IMR-90 (cell line): Measurements from ENCODE around the gene TCP11. TPM values are rescaled to one million over a fixed set of nuclear protein-coding genes. Genes with fewer than 3 reads are reported as not detected.

Experiments
- ATAC-seq: fragments of 200-7000 bp; cut with Tn5 transposase; 2 replicates; pipeline ENCODE4 v1.9.1; 2020; ENCODE audit warnings: low read depth, mild to moderate bottlenecking, moderate library complexity
- BruUV-seq: library from RNA; stranded (reverse); fragments of 400-500 nt; replicated peaks from 2 replicates; lab custom pipeline; 2021; lab: Mats Ljungman, UMichigan
- CTCF ChIA-PET: fragments of 300-600 bp; formaldehyde crosslinking; extraction: SDS; loops from one replicate; lab custom pipeline; 2021; ENCODE audit warnings: antibody characterized with exemption; lab: Yijun Ruan, JAX
- POLR2A ChIA-PET: fragments of 300-600 bp; sonication (Branson Sonifier 250); formaldehyde crosslinking; loops from one replicate; lab custom pipeline; 2022; ENCODE audit warnings: antibody characterized with exemption; ENCODE audit not compliant: unreplicated experiment; lab: Charles Lee
- DNase-seq: peaks from one replicate; pipeline ENCODE4 v3.0.0; 2013
- H2AFZ ChIP-seq: replicated peaks from 2 replicates; pipeline ENCODE3; 2013; ENCODE audit warnings: low read length, mild to moderate bottlenecking; ENCODE audit not compliant: poor library complexity
- H2AK5ac ChIP-seq: 2 replicates; pipeline ENCODE4 v1.6.1; 2013; ENCODE audit warnings: low read depth, low read length, inconsistent platforms
- H2AK9ac ChIP-seq: replicated peaks from 2 replicates; pipeline ENCODE3; 2013; ENCODE audit warnings: mild to moderate bottlenecking, low read depth, low read length, moderate library complexity; ENCODE audit not compliant: poor library complexity
- H2BK120ac ChIP-seq: 2 replicates; pipeline ENCODE4 v1.6.1; 2013; ENCODE audit warnings: low read depth, low read length, inconsistent platforms
- H2BK15ac ChIP-seq: 3 replicates; pipeline ENCODE4 v1.6.1; 2013; ENCODE audit warnings: low read depth, low read length, inconsistent platforms
- H2BK20ac ChIP-seq: 2 replicates; pipeline ENCODE4 v1.6.1; 2013; ENCODE audit warnings: low read depth, mild to moderate bottlenecking, inconsistent platforms, low read length, moderate library complexity
- H2BK5ac ChIP-seq: 2 replicates; pipeline ENCODE4 v1.6.1; 2013; ENCODE audit warnings: mild to moderate bottlenecking, low read depth, low read length, inconsistent platforms; ENCODE audit not compliant: poor library complexity, severe bottlenecking
- H3K14ac ChIP-seq: replicated peaks from 2 replicates; pipeline ENCODE4 v1.6.1; 2013; ENCODE audit warnings: low read depth, low read length, inconsistent platforms
- H3K18ac ChIP-seq: 2 replicates; pipeline ENCODE4 v1.6.1; 2013; ENCODE audit warnings: low read depth, low read length, control low read depth
- H3K23ac ChIP-seq: 2 replicates; pipeline ENCODE4 v1.6.1; 2013; ENCODE audit warnings: low read depth, low read length, inconsistent platforms
- H3K27ac ChIP-seq: 2 replicates; pipeline ENCODE4 v1.5.1; 2013; ENCODE audit warnings: mild to moderate bottlenecking, control low read depth, low read length; ENCODE audit not compliant: insufficient read depth
- H3K27me3 ChIP-seq: 2 replicates; pipeline ENCODE4 v1.6.1; 2013; ENCODE audit warnings: low read length; ENCODE audit not compliant: control insufficient read depth, insufficient read depth
- H3K36me3 ChIP-seq: 2 replicates; pipeline ENCODE4 v1.6.1; 2013; ENCODE audit warnings: low read length, mixed read lengths; ENCODE audit not compliant: control insufficient read depth, insufficient read depth
- H3K4ac ChIP-seq: 2 replicates; pipeline ENCODE4 v1.6.1; 2013; ENCODE audit warnings: low read depth, low read length, inconsistent platforms
- H3K4me1 ChIP-seq: 2 replicates; pipeline ENCODE4 v1.6.1; 2013; ENCODE audit warnings: low read length, mixed read lengths; ENCODE audit not compliant: control insufficient read depth, insufficient read depth
- H3K4me2 ChIP-seq: 2 replicates; pipeline ENCODE4 v1.6.1; 2013; ENCODE audit warnings: low read depth, mild to moderate bottlenecking, control low read depth, low read length, moderate library complexity
- H3K4me3 ChIP-seq: 2 replicates; pipeline ENCODE4 v1.5.1; 2013; ENCODE audit warnings: low read depth, mild to moderate bottlenecking, control low read depth, low read length, moderate library complexity; ENCODE audit not compliant: insufficient read depth
- H3K56ac ChIP-seq: 2 replicates; pipeline ENCODE4 v1.6.1; 2013; ENCODE audit warnings: low read length, inconsistent platforms; ENCODE audit not compliant: insufficient read depth; ENCODE audit errors: extremely low read depth
- H3K79me1 ChIP-seq, 2 experiments: 2 replicates each; pipeline ENCODE4 v1.6.1; 2013; ENCODE audit warnings: low read length in 2 of 2, inconsistent platforms in 1 of 2, low read depth in 1 of 2
- H3K9ac ChIP-seq: 2 replicates; pipeline ENCODE4 v1.6.1; 2013; ENCODE audit warnings: low read depth, low read length, control low read depth
- H3K9me1 ChIP-seq: 2 replicates; pipeline ENCODE4 v1.6.1; 2013; ENCODE audit warnings: low read length, inconsistent platforms; ENCODE audit not compliant: insufficient read depth
- H3K9me3 ChIP-seq: 2 replicates; pipeline ENCODE4 v1.6.1; 2013; ENCODE audit warnings: low read length; ENCODE audit not compliant: control insufficient read depth, insufficient read depth
- H4K20me1 ChIP-seq: 2 replicates; pipeline ENCODE4 v1.6.1; 2013; ENCODE audit warnings: low read length, inconsistent platforms; ENCODE audit not compliant: insufficient read depth
- H4K5ac ChIP-seq: 2 replicates; pipeline ENCODE4 v1.6.1; 2013; ENCODE audit warnings: mild to moderate bottlenecking, low read depth, low read length, control low read depth
- H4K8ac ChIP-seq, 2 experiments: 2 replicates each; pipeline ENCODE4 v1.6.1; 2013; ENCODE audit warnings: low read depth in 2 of 2, low read length in 2 of 2, control low read depth in 1 of 2, inconsistent platforms in 1 of 2
- H4K91ac ChIP-seq: 2 replicates; pipeline ENCODE4 v1.6.1; 2013; ENCODE audit warnings: low read depth, low read length, inconsistent platforms; ENCODE audit not compliant: insufficient read depth
- CEBPB ChIP-seq: IDR thresholded peaks from 2 replicates; pipeline ENCODE4 v1.6.1; 2012; ENCODE audit warnings: low read depth, low read length, improper control_type of control experiment
- CHD1 ChIP-seq: IDR thresholded peaks from 2 replicates; pipeline ENCODE4 v1.6.1; 2012; ENCODE audit warnings: low read depth, low read length, improper control_type of control experiment
- FOS ChIP-seq: fragments of 150-350 bp; IDR thresholded peaks from 2 replicates; pipeline ENCODE4 v1.6.1; 2016; ENCODE audit warnings: low read depth, low read length
- MAZ ChIP-seq: IDR thresholded peaks from 2 replicates; pipeline ENCODE4 v1.6.1; 2012; ENCODE audit warnings: low read depth, mild to moderate bottlenecking, low read length, improper control_type of control experiment, moderate library complexity, borderline replicate concordance
- MXI1 ChIP-seq: IDR thresholded peaks from 2 replicates; pipeline ENCODE4 v1.6.1; 2012; ENCODE audit warnings: low read depth, mild to moderate bottlenecking, low read length, moderate library complexity, borderline replicate concordance
- POLR2A ChIP-seq: IDR thresholded peaks from 2 replicates; pipeline ENCODE4 v1.6.1; 2012; ENCODE audit warnings: mild to moderate bottlenecking, low read depth, low read length
- RAD21 ChIP-seq: IDR thresholded peaks from 2 replicates; pipeline ENCODE4 v1.6.1; 2012; ENCODE audit warnings: low read length, improper control_type of control experiment
- WGBS, 2 experiments: methylation state at CpG; one replicate each; pipeline versions ENCODE4 v1.1.5 to v1.1.7; 2013; ENCODE audit warnings: missing lambda C conversion rate in 2 of 2; ENCODE audit not compliant: insufficient read length in 1 of 2; ENCODE audit errors: extremely low coverage in 2 of 2; 5-methylcytosine and 5-hydroxymethylcytosine counted together
- dilution Hi-C: fragments of 300-500 bp; cut with HindIII; formaldehyde crosslinking; loops from one replicate; pipeline ENCODE4 v1.14.3; 2018; ENCODE audit warnings: low sequenced_read_pairs; ENCODE audit not compliant: unreplicated experiment
- in situ Hi-C: fragments of 300-500 bp; cut with MboI; formaldehyde crosslinking; loops from 3 replicates; pipeline ENCODE4 v1.14.3; 2019; ENCODE audit warnings: low sequenced_read_pairs, inconsistent platforms, mixed read lengths
- intact Hi-C: fragments of 100-400 bp; cut with micrococcal nuclease; formaldehyde crosslinking; loops from 2 replicates; pipeline ENCODE4 v1.10.0; 2022
- polyA plus RNA-seq, 3 experiments: library from polyadenylated mRNA; depleted of rRNA; stranded (reverse); fragments of >200 nt; gene quantifications; 2 replicates each; pipeline ENCODE4 v1.2.3, GENCODE V29; 2012; ENCODE audit warnings: low replicate concordance in 1 of 3
- total RNA-seq: library from RNA; depleted of rRNA; stranded (reverse); fragments of >200 nt; gene quantifications from 2 replicates; pipeline ENCODE4 v1.2.3, GENCODE V29; 2012
- TF ChIP-seq, protein P1 (sequence below): fragments of 150-350 bp; IDR thresholded peaks from 2 replicates; pipeline ENCODE4 v1.6.1; 2017; ENCODE audit warnings: mild to moderate bottlenecking, antibody characterized with exemption, low read length, low read depth

Gene TCP11
- total and polyA plus RNA-seq, 2 of the 4 experiments (the other 2 are of a cell fraction), result 0.34 to 0.36 TPM

DNA sequence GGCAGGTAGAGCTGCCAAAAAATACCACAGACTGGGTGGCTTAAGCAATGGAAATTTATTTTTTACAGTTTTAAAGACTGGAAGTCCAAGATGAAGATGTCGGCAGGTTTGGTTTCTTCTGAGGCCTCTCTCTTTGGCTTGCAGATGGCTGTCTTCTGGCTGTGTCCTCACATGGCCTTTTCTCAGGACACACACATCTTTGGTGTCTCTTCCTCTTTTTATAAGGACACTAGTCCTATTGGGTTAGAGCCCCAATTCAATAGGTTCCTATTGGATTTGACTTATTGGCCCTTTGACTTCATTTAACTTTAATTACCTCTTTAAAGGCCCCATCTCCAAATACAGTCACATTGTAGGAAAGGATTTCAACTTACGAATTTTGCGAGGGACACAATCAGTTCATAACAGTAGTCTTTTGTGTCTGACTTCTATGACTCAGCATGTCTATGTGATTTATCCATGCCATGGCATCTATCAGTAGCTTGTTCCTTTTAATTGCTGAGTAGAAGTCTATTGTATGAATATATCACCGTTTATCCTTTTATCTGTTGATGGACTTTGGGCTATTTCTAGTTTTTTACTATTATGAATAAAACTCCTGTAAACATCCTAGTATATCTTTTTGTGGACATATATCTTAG, 11.0 kb upstream of the TCP11 start:
- H2AFZ ChIP-seq, result no peak overlapping the region
- 86% methylated on average over 1 of the region's 4 CpGs; no CpG with 5 or more reads in 1 of the 2 experiments for WGBS, 2 experiments
- H2AK9ac ChIP-seq, result no peak overlapping the region
- peak overlapping the region; percentile 78; the same call in 1 of the 2 replicates for H3K27ac ChIP-seq
- no TSS peak for BruUV-seq
- no peaks in the 10 kb centered on the region for H3K9me3 ChIP-seq
- peak overlapping the region; percentile 44; the same call in 1 of the 3 replicates for H2BK15ac ChIP-seq
- peak overlapping the region; percentile 79; the same call in 1 of the 2 replicates for H4K5ac ChIP-seq
- peak overlapping the region; percentile 92 for H3K18ac ChIP-seq
- intact Hi-C loops (no loop called here), in situ Hi-C loops (no loop called here), dilution Hi-C loops (no loop called here)
- peak overlapping the region; percentile 80 for H2BK120ac ChIP-seq
- no peak overlapping the region for H2AK5ac ChIP-seq
- H2BK20ac ChIP-seq, result peak overlapping the region; percentile 10; the same call in 1 of the 2 replicates
- ATAC-seq (no peak), DNase-seq (no peak)
- peak overlapping the region; percentile 51; the same call in 1 of the 2 replicates for H4K91ac ChIP-seq
- H3K79me1 ChIP-seq, result no peaks in the 10 kb centered on the region
- H3K23ac ChIP-seq, result no peak overlapping the region; the same call in 1 of the 2 replicates
- H3K56ac ChIP-seq, result no peak overlapping the region
- H3K4me3 ChIP-seq, result no peak overlapping the region
- CTCF ChIA-PET, result interaction anchor here (0.7 to 1.2 kb wide), 2 partner anchors 13 to 21 kb away, joined by 3 to 5 read pairs; no protein-coding TSS in a partner anchor
- no peaks in the 10 kb centered on the region for H3K27me3 ChIP-seq
- no peaks in the 10 kb centered on the region for H4K20me1 ChIP-seq
- no peak for TF ChIP-seq FOS
- TF ChIP-seq, protein P1, sequence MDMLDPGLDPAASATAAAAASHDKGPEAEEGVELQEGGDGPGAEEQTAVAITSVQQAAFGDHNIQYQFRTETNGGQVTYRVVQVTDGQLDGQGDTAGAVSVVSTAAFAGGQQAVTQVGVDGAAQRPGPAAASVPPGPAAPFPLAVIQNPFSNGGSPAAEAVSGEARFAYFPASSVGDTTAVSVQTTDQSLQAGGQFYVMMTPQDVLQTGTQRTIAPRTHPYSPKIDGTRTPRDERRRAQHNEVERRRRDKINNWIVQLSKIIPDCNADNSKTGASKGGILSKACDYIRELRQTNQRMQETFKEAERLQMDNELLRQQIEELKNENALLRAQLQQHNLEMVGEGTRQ, result no peak
- TF ChIP-seq RAD21, result no peak
- no peak for TF ChIP-seq CHD1
- TF ChIP-seq MAZ, result no peak
- TF ChIP-seq POLR2A, result no peak
- TF ChIP-seq MXI1, result no peak
- TF ChIP-seq CEBPB, result no peak
- peak overlapping the region; percentile 57 for H2BK5ac ChIP-seq
- H3K14ac ChIP-seq, result peak overlapping the region; percentile 57
- H3K36me3 ChIP-seq, result no peaks in the 10 kb centered on the region
- no peak overlapping the region for H3K9ac ChIP-seq
- POLR2A ChIA-PET, result interaction anchor here (0.5 kb wide), 1 partner anchor 456 kb away, joined by 8 read pairs; no protein-coding TSS in a partner anchor
- no peak overlapping the region for H3K4me2 ChIP-seq
- H4K8ac ChIP-seq, result peak overlapping the region; percentile 32 to 44; a peak in 2 of 4 replicates
- H3K9me1 ChIP-seq, result peaks cover 7% of the 10 kb centered on the region; the same call in 1 of the 2 replicates
- H3K4ac ChIP-seq, result peak overlapping the region; percentile 57; the same call in 1 of the 2 replicates
- peaks cover 19% of the 10 kb centered on the region for H3K4me1 ChIP-seq
